ENCODE results near the gene PFKL. TPM values are rescaled to one million over a fixed set of nuclear protein-coding genes. Genes with fewer than 3 reads are reported as not detected.
A peak's percentile ranks its signal among the peaks of the same experiment; 100 is the strongest.
"Not testable (repeated sequence)": the region's sequence is repeated elsewhere in the genome, so short reads cannot be mapped to it uniquely, and the experiment has no call there.

PFKL gene
- total and polyA plus RNA-seq, 5 donors from 2014 or later = 125 to 204 (median 174) TPM

DNA sequence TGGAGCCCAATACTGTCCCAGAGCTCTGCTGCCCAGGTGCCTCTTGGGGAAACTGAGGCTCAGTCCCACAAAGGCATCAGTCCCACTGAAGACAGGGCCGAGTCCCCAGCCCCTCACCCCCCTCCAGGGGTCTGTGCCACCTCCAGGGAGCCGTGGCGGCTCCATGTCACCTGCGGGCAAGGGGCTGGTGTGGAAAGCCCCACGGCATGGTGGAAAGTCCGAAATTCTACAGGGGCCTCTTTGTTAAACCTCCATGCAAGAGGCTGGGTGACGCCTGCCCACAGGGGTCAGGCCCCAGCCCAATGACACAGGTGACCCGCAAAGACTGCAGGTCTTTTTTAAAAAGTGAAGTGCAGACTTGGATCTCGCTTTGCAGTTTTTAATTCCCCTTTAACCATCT lies 17.5 kb upstream of the PFKL start:
- Mint-ChIP-seq H3K36me3 (no peaks in the 10 kb centered on the region), H3K9me3 (no peaks in the 10 kb centered on the region), H3K27me3 (peaks cover 11% of the 10 kb centered on the region), H3K4me1 (peaks cover 0 to 2% (median 0%) of the 10 kb centered on the region in 4 donors), H3K4me3 (no peak overlapping the region), H3K27ac (no peak overlapping the region)
- Histone ChIP-seq H3K4me3 (ENCODE audit: low read depth, low read length) (no peak overlapping the region), H3K36me3 (ENCODE audit: control insufficient read depth, insufficient read depth, low read length) (no peaks in the 10 kb centered on the region), H3K9me3 (ENCODE audit: control insufficient read depth in 2 of 2, low read length in 2 of 2) (no peaks in the 10 kb centered on the region), H3K4me1 (ENCODE audit: control insufficient read depth, insufficient read depth, low read length, poor library complexity, severe bottlenecking) (no peaks in the 10 kb centered on the region), H3K27ac (ENCODE audit: insufficient read depth, low read length, poor library complexity, severe bottlenecking) (no peak overlapping the region), H3K27me3 (ENCODE audit: control insufficient read depth, insufficient read depth, low read length) (no peaks in the 10 kb centered on the region)
- DNase-seq (no peak), ATAC-seq (ENCODE audit: low read depth in 2 of 2) (no peak)

DNA sequence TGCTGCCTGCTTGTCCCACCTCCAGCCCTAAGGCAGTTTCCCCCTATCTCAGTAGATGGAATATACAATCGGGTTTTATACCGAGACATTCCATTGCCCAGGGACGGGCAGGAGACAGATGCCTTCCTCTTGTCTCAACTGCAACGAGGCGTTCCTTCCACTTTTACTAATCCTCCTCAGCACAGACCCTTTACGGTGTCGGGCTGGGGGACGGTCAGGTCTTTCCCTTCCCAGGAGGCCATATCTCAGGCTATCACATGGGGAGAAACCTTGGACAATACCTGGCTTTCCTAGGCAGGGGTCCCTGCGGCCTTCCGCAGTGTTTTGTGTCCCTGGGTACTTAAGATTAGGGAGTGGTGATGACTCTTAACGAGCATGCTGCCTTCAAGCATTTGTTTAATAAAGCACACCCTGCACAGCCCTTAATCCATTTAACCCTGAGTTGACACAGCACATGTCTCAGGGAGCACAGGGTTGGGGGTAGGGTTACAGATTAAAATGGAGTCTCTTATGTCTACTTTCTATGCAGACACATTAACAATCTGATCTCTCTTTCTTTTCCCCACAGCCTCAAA lies 16.6 kb upstream of the PFKL start:
- H3K27me3 Mint-ChIP-seq = peaks cover 11% of the 10 kb centered on the region
- H3K4me3 ChIP-seq (ENCODE audit: low read depth, low read length); H3K4me1 Mint-ChIP-seq; H3K4me1 ChIP-seq (ENCODE audit: control insufficient read depth, insufficient read depth, low read length, poor library complexity, severe bottlenecking); H3K27me3 ChIP-seq (ENCODE audit: control insufficient read depth, insufficient read depth, low read length); H3K9me3 ChIP-seq (ENCODE audit: control insufficient read depth in 2 of 2, low read length in 2 of 2); H3K27ac Mint-ChIP-seq; H3K27ac ChIP-seq (ENCODE audit: insufficient read depth, low read length, poor library complexity, severe bottlenecking); H3K36me3 ChIP-seq (ENCODE audit: control insufficient read depth, insufficient read depth, low read length); H3K4me3 Mint-ChIP-seq; H3K36me3 Mint-ChIP-seq; DNase-seq; H3K9me3 Mint-ChIP-seq; ATAC-seq (ENCODE audit: low read depth in 2 of 2): not testable (repeated sequence)

DNA sequence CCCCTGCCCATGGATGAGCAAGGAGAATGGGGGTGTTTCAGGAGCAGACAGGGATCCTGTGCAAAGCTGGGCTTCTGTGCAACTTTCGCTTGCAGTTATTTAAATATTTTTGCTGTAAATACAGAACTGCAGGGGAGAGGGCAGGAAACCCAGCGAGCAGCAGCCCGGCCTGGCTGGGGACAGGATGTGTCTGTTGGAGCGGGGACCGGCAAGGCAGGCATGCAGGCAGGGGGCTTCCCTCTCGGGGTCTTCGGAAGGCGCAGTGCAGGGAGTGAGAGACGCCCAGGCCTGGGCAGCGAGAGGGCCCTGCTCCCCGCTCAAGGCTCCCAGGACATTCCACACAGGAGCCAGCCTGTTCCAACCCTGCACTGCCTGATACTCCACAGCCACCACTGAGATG lies 15.9 kb upstream of the PFKL start:
- ATAC-seq (ENCODE audit: low read depth in 2 of 2) = no peak
- H3K4me1 ChIP-seq (ENCODE audit: control insufficient read depth, insufficient read depth, low read length, poor library complexity, severe bottlenecking) = no peaks in the 10 kb centered on the region
- no peaks in the 10 kb centered on the region for H3K27me3 ChIP-seq (ENCODE audit: control insufficient read depth, insufficient read depth, low read length)
- DNase-seq = no peak
- H3K27ac Mint-ChIP-seq = no peak overlapping the region
- H3K4me1 Mint-ChIP-seq = peaks cover 0 to 4% (median 0%) of the 10 kb centered on the region in 4 donors
- no peaks in the 10 kb centered on the region for H3K36me3 ChIP-seq (ENCODE audit: control insufficient read depth, insufficient read depth, low read length)
- H3K36me3 Mint-ChIP-seq = no peaks in the 10 kb centered on the region
- no peak overlapping the region for H3K27ac ChIP-seq (ENCODE audit: insufficient read depth, low read length, poor library complexity, severe bottlenecking)
- no peaks in the 10 kb centered on the region for H3K9me3 ChIP-seq (ENCODE audit: control insufficient read depth in 2 of 2, low read length in 2 of 2)
- H3K9me3 Mint-ChIP-seq = no peaks in the 10 kb centered on the region
- H3K27me3 Mint-ChIP-seq = peaks cover 11% of the 10 kb centered on the region
- no peak overlapping the region for H3K4me3 ChIP-seq (ENCODE audit: low read depth, low read length)
- H3K4me3 Mint-ChIP-seq = no peak overlapping the region

GRCh38 chr21:44285138-44285992 lies 14.5 kb upstream of the PFKL start, which contains the start of gene AIRE:
Gene AIRE (plus strand): TSS chr21:44285876. CDS start chr21:44286007, 131 bp downstream.
- no peaks in the 10 kb centered on the region for H3K36me3 Mint-ChIP-seq
- H3K4me3 Mint-ChIP-seq = peak within 1 kb of the TSS in 1 of 4 donors; percentile 69
- no peak within 1 kb of the TSS for H3K27ac ChIP-seq (ENCODE audit: insufficient read depth, low read length, poor library complexity, severe bottlenecking)
- H3K27me3 ChIP-seq (ENCODE audit: control insufficient read depth, insufficient read depth, low read length) = no peaks in the 10 kb centered on the region
- H3K36me3 ChIP-seq (ENCODE audit: control insufficient read depth, insufficient read depth, low read length) = no peaks in the 10 kb centered on the region
- H3K27me3 Mint-ChIP-seq = peaks cover 5% of the 10 kb centered on the region
- no peaks in the 10 kb centered on the region for H3K9me3 Mint-ChIP-seq
- ATAC-seq (ENCODE audit: low read depth in 2 of 2) (no peak), DNase-seq (no peak)
- H3K9me3 ChIP-seq (ENCODE audit: control insufficient read depth in 2 of 2, low read length in 2 of 2) = no peaks in the 10 kb centered on the region
- peaks cover 0 to 7% (median 2%) of the 10 kb centered on the region in 4 donors for H3K4me1 Mint-ChIP-seq
- no peaks in the 10 kb centered on the region for H3K4me1 ChIP-seq (ENCODE audit: control insufficient read depth, insufficient read depth, low read length, poor library complexity, severe bottlenecking)
- H3K4me3 ChIP-seq (ENCODE audit: low read depth, low read length) = no peak within 1 kb of the TSS
- H3K27ac Mint-ChIP-seq = no peak within 1 kb of the TSS

DNA sequence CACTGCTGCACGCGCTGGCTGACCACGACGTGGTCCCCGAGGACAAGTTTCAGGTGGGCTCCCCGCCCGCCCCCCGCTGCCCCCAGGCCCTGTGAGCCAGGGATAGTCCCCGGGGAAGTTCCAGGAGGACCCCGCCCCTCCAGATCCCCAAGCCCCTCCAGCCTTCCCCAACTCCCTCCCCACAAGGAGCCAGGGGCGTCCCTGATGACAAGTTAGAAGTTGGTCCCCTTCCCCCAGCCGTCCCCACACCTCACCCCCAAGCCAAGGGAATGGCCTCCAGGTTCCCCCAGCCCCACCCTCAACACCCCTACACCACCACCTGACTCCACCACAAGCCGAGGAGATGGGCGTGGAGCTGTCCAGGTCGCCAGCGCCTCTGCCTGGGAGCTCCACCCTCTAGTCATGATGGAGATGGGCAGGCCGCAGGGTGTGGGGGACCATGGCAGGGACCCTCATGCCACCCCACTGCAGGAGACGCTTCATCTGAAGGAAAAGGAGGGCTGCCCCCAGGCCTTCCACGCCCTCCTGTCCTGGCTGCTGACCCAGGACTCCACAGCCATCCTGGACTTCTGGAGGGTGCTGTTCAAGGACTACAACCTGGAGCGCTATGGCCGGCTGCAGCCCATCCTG lies 13.7 kb upstream of the PFKL start:
- no peak for ATAC-seq (ENCODE audit: low read depth in 2 of 2)
- Mint-ChIP-seq H3K27ac (no peak overlapping the region), H3K4me1 (peaks cover 0 to 11% (median 4%) of the 10 kb centered on the region in 4 donors), H3K9me3 (no peaks in the 10 kb centered on the region), H3K27me3 (peaks cover 5% of the 10 kb centered on the region), H3K36me3 (no peaks in the 10 kb centered on the region), H3K4me3 (no peak overlapping the region)
- Histone ChIP-seq H3K4me3 (ENCODE audit: low read depth, low read length) (no peak overlapping the region), H3K27ac (ENCODE audit: insufficient read depth, low read length, poor library complexity, severe bottlenecking) (no peak overlapping the region), H3K36me3 (ENCODE audit: control insufficient read depth, insufficient read depth, low read length) (no peaks in the 10 kb centered on the region), H3K9me3 (ENCODE audit: control insufficient read depth in 2 of 2, low read length in 2 of 2) (no peaks in the 10 kb centered on the region), H3K4me1 (ENCODE audit: control insufficient read depth, insufficient read depth, low read length, poor library complexity, severe bottlenecking) (no peaks in the 10 kb centered on the region), H3K27me3 (ENCODE audit: control insufficient read depth, insufficient read depth, low read length) (no peaks in the 10 kb centered on the region)
- no peak for DNase-seq

DNA sequence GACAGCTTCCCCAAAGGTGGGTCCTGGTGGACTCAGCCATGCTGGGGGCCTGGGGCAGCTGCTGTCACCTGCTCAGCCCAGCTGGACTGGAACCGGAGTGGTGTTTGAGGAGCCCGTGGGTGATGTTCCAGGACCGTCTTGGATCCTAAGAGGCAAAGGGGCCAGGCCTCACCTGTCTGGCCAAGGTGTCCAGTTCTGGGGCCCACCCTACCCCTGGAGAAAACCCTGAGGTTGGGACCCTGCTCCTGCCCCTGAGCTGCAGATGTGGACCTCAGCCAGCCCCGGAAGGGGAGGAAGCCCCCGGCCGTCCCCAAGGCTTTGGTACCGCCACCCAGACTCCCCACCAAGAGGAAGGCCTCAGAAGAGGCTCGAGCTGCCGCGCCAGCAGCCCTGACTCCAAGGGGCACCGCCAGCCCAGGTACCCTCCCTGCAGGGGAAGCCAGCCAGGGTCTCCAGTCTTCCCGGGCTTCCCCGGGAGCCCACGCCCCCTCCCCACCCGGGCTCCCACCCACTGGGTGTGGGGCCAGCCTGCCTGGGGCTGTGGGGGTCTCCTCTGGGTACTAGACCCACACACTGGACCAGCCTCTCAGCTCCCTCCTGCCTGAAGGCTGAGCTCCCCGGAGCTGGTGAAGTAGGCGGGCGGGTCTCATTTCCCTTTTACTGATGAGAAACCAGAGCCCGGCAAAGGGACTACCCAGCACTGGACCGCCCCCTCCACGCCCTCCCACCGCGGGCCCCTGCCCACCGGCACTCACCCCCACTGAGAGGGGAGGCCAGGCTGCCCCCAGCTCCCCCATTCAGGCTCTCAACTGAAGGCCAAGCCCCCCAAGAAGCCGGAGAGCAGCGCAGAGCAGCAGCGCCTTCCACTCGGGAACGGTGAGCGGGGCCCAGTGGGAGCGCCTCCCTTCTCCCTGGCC lies 12.9 kb upstream of the PFKL start:
- Histone ChIP-seq H3K9me3 (ENCODE audit: control insufficient read depth in 2 of 2, low read length in 2 of 2) (no peaks in the 10 kb centered on the region), H3K4me3 (ENCODE audit: low read depth, low read length) (no peak overlapping the region), H3K4me1 (ENCODE audit: control insufficient read depth, insufficient read depth, low read length, poor library complexity, severe bottlenecking) (no peaks in the 10 kb centered on the region), H3K27me3 (ENCODE audit: control insufficient read depth, insufficient read depth, low read length) (no peaks in the 10 kb centered on the region), H3K27ac (ENCODE audit: insufficient read depth, low read length, poor library complexity, severe bottlenecking) (no peak overlapping the region), H3K36me3 (ENCODE audit: control insufficient read depth, insufficient read depth, low read length) (no peaks in the 10 kb centered on the region)
- no peak for DNase-seq
- Mint-ChIP-seq H3K27ac (no peak overlapping the region), H3K4me3 (no peak overlapping the region), H3K9me3 (no peaks in the 10 kb centered on the region), H3K27me3 (peaks cover 5% of the 10 kb centered on the region), H3K4me1 (peaks cover 0 to 11% (median 4%) of the 10 kb centered on the region in 4 donors), H3K36me3 (no peaks in the 10 kb centered on the region)
- no peak for ATAC-seq (ENCODE audit: low read depth in 2 of 2)
